Mesodermal cell (in vitro differentiated cells): ENCODE results near the gene KIAA1755.

ENCODE experiments used
- H3K27ac ChIP-seq: 2 replicates; pipeline ENCODE4 v1.7.0; 2013; ENCODE audit warnings: mild to moderate bottlenecking, low read depth, low read length, moderate library complexity; ENCODE audit not compliant: severe bottlenecking
- H3K36me3 ChIP-seq: 2 replicates; pipeline ENCODE4 v1.7.1; 2013; ENCODE audit warnings: mild to moderate bottlenecking, low read length, moderate library complexity; ENCODE audit not compliant: control insufficient read depth, insufficient read depth
- H3K4me1 ChIP-seq: one replicate; pipeline ENCODE4 v1.7.1; 2013; ENCODE audit warnings: mild to moderate bottlenecking, low read length; ENCODE audit not compliant: insufficient read depth, control insufficient read depth, poor library complexity, severe bottlenecking
- H3K4me3 ChIP-seq: 2 replicates; pipeline ENCODE4 v1.7.0; 2013; ENCODE audit warnings: low read length, control low read depth, mild to moderate bottlenecking; ENCODE audit not compliant: insufficient read depth, poor library complexity, severe bottlenecking; ENCODE audit errors: extremely low read depth
- H3K9me3 ChIP-seq: 2 replicates; pipeline ENCODE4 v1.7.1; 2013; ENCODE audit warnings: mild to moderate bottlenecking, low read length, moderate library complexity; ENCODE audit not compliant: control insufficient read depth
- WGBS, 2 experiments: methylation state at CpG; one replicate each; pipeline ENCODE4 v1.1.5; 2013; ENCODE audit warnings: missing lambda C conversion rate in 2 of 2; ENCODE audit not compliant: insufficient coverage in 2 of 2; 5-methylcytosine and 5-hydroxymethylcytosine counted together

KIAA1755 gene

GRCh38 chr20:38164069-38164468 is 96.5 kb downstream of the KIAA1755 start:
- H3K36me3 ChIP-seq: peaks cover 23% of the 10 kb centered on the region
- peaks cover 43% of the 10 kb centered on the region for H3K4me1 ChIP-seq
- H3K4me3 ChIP-seq: peak overlapping the region; percentile 33
- 94 to 95% methylated on average over 4 of the region's 5 CpGs for WGBS, 2 experiments
- H3K27ac ChIP-seq: no peak overlapping the region
- no peaks in the 10 kb centered on the region for H3K9me3 ChIP-seq

- 77 to 85% methylated on average over 11 to 12 of the region's 15 CpGs for WGBS, 2 experiments
- H3K27ac ChIP-seq: no peak overlapping the region
- peaks cover 36% of the 10 kb centered on the region for H3K4me1 ChIP-seq
- H3K9me3 ChIP-seq: no peaks in the 10 kb centered on the region
- H3K4me3 ChIP-seq: peak overlapping the region; percentile 33
- peaks cover 26% of the 10 kb centered on the region for H3K36me3 ChIP-seq
These were observed 97.4 kb downstream of the KIAA1755 start for GRCh38 chr20:38162878-38163875.

- H3K4me1 ChIP-seq: peaks cover 26% of the 10 kb centered on the region
- H3K36me3 ChIP-seq: peaks cover 37% of the 10 kb centered on the region
- H3K27ac ChIP-seq: no peak overlapping the region
- no peaks in the 10 kb centered on the region for H3K9me3 ChIP-seq
- WGBS, 2 experiments: 86 to 100% methylated on average over 1 of the region's 2 CpGs
- H3K4me3 ChIP-seq: no peak overlapping the region
These were observed 98.4 kb downstream of the KIAA1755 start for GRCh38 chr20:38162149-38162548.

DNA sequence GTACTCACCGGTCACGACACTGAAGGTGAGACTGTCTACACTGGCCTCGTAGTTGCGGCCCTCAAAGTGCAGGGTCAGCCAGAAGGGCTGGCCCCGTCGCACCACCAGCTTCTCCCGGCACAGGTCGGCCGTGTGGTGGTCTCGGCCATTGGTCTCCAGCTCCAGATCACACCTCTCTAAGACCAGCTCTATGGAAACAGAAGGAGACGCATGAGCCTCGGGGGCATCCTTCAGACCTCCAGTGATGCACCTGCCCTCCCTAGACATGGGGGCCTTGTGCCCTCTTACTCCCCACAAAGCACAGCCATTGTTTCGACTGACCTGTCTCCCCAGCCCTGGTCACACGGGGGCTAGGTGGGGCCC is 99.1 kb downstream of the KIAA1755 start:
- 88 to 98% methylated on average over 9 to 12 of the region's 14 CpGs for WGBS, 2 experiments
- Histone ChIP-seq H3K4me3 (no peak overlapping the region), H3K4me1 (peaks cover 18% of the 10 kb centered on the region), H3K36me3 (peaks cover 44% of the 10 kb centered on the region), H3K27ac (no peak overlapping the region), H3K9me3 (no peaks in the 10 kb centered on the region)
